OCI-LY3 (cell line): Measurements from ENCODE around the gene POU5F2.

Source experiments
- H2AFZ ChIP-seq: fragments of 200-600, 300-600 bp; shearing (Covaris generic); 2 replicates; pipeline ENCODE4 v1.6.0; 2014; ENCODE audit warnings: antibody characterized with exemption, low read depth, low read length
- H3K27ac ChIP-seq: fragments of 200-600, 300-600 bp; sonication (generic); 2 replicates; pipeline ENCODE4 v1.5.1; 2014; ENCODE audit warnings: mild to moderate bottlenecking, low read length, moderate library complexity, mixed read lengths
- H3K27me3 ChIP-seq: fragments of 200-600, 300-600 bp; sonication (generic); 2 replicates; pipeline ENCODE4 v1.6.1; 2014; ENCODE audit warnings: low read depth, low read length, mixed read lengths
- H3K36me3 ChIP-seq: fragments of 200-600, 300-600 bp; sonication (generic); replicated peaks from 2 replicates; pipeline ENCODE3; 2014; ENCODE audit warnings: low read depth, low read length, mixed read lengths
- H3K4me1 ChIP-seq: fragments of 300-600, 200-600 bp; sonication (generic); 2 replicates; pipeline ENCODE4 v1.6.1; 2014; ENCODE audit warnings: low read length, mixed read lengths
- H3K4me2 ChIP-seq: fragments of 200-600, 300-600 bp; sonication (generic); 2 replicates; pipeline ENCODE4 v1.6.1; 2014; ENCODE audit warnings: low read length, mixed read lengths
- H3K4me3 ChIP-seq: fragments of 300-600, 200-600 bp; sonication (generic); 2 replicates; pipeline ENCODE4 v1.5.1; 2014; ENCODE audit warnings: antibody characterized with exemption, mild to moderate bottlenecking, low read length, moderate library complexity
- H3K79me2 ChIP-seq: fragments of 300-600, 200-600 bp; shearing (Covaris generic); 2 replicates; pipeline ENCODE4 v1.6.1; 2014; ENCODE audit warnings: mild to moderate bottlenecking, low read length, mixed read lengths
- H3K9ac ChIP-seq: fragments of 300-600, 200-600 bp; shearing (Covaris generic); 2 replicates; pipeline ENCODE4 v1.6.0; 2014; ENCODE audit warnings: mild to moderate bottlenecking, low read length, moderate library complexity
- H3K9me3 ChIP-seq: fragments of 200-600, 300-600 bp; shearing (Covaris generic); 2 replicates; pipeline ENCODE4 v1.6.1; 2014; ENCODE audit warnings: low read length, mixed read lengths; ENCODE audit not compliant: insufficient read depth
- H4K20me1 ChIP-seq: fragments of 200-600, 300-600 bp; sonication (generic); 2 replicates; pipeline ENCODE4 v1.6.1; 2016; ENCODE audit warnings: low read length, mixed read lengths; ENCODE audit not compliant: insufficient read depth
- EZH2phosphoT487 ChIP-seq: fragments of 200-600 bp; shearing (Covaris generic); IDR thresholded peaks from 2 replicates; pipeline ENCODE4 v1.6.1; 2018; ENCODE audit warnings: antibody characterized with exemption, mixed run types, low read depth
- TF ChIP-seq, protein P1 (sequence below): fragments of 200-600, 300-600 bp; sonication (generic); IDR thresholded peaks from 2 replicates; pipeline ENCODE4 v1.5.1; 2014; ENCODE audit warnings: antibody characterized with exemption, low read length, low read depth

Gene POU5F2

DNA sequence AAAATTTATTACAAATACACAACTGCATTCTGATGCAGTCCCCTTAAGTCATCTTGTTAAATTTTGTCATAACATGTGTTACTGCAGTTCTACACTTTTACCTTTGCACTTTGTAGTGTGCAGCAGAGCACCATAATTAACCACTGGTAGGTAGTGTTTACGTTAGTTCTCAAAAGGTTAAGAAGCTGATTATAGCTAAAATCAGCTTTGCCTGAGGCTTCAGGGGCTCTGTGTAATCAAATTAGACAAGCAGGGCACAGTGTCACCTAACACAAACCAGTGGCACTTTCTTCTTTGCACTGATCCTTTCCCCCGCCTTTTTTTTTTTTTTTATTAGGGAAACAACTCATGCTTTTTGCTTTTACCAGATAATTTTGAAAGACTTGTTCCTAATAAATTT is 26.1 kb downstream of the POU5F2 start:
- Histone ChIP-seq H3K36me3 (no peaks in the 10 kb centered on the region), H3K9me3 (no peaks in the 10 kb centered on the region), H3K27me3 (no peaks in the 10 kb centered on the region), H3K4me3 (no peak overlapping the region), H3K27ac (no peak overlapping the region), H3K4me1 (no peaks in the 10 kb centered on the region), H2AFZ (no peak overlapping the region), H3K79me2 (no peaks in the 10 kb centered on the region), H3K9ac (no peak overlapping the region), H4K20me1 (no peaks in the 10 kb centered on the region), H3K4me2 (no peak overlapping the region)
- TF ChIP-seq, protein P1, sequence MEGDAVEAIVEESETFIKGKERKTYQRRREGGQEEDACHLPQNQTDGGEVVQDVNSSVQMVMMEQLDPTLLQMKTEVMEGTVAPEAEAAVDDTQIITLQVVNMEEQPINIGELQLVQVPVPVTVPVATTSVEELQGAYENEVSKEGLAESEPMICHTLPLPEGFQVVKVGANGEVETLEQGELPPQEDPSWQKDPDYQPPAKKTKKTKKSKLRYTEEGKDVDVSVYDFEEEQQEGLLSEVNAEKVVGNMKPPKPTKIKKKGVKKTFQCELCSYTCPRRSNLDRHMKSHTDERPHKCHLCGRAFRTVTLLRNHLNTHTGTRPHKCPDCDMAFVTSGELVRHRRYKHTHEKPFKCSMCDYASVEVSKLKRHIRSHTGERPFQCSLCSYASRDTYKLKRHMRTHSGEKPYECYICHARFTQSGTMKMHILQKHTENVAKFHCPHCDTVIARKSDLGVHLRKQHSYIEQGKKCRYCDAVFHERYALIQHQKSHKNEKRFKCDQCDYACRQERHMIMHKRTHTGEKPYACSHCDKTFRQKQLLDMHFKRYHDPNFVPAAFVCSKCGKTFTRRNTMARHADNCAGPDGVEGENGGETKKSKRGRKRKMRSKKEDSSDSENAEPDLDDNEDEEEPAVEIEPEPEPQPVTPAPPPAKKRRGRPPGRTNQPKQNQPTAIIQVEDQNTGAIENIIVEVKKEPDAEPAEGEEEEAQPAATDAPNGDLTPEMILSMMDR, result no peak
- no peak for TF ChIP-seq EZH2phosphoT487

DNA sequence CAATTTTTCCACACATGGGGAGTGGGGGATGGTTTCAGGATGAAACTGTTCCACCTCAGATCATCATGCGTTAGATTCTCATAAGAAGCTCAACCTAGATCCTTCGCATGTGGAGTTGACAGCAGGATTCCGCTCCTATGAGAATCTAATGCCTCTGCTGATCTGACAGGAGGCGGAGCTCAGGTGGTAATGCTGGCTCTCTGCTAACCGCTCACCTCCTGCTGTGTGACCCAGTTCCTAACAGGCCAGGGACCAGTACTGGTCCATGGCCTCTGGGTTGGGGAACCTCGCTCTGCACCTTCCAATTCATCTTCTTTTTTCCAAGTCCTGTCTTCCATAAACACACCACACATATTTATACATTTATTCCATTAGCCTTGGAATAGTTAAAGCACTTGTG is 33.0 kb downstream of the POU5F2 start:
- Histone ChIP-seq H3K9ac (no peak overlapping the region), H4K20me1 (no peaks in the 10 kb centered on the region), H3K79me2 (no peaks in the 10 kb centered on the region), H2AFZ (no peak overlapping the region), H3K27me3 (no peaks in the 10 kb centered on the region), H3K27ac (no peak overlapping the region), H3K4me1 (no peaks in the 10 kb centered on the region), H3K4me3 (no peak overlapping the region), H3K9me3 (no peaks in the 10 kb centered on the region), H3K36me3 (no peaks in the 10 kb centered on the region), H3K4me2 (no peak overlapping the region)
- TF ChIP-seq, protein P1, result no peak
- no peak for TF ChIP-seq EZH2phosphoT487

DNA sequence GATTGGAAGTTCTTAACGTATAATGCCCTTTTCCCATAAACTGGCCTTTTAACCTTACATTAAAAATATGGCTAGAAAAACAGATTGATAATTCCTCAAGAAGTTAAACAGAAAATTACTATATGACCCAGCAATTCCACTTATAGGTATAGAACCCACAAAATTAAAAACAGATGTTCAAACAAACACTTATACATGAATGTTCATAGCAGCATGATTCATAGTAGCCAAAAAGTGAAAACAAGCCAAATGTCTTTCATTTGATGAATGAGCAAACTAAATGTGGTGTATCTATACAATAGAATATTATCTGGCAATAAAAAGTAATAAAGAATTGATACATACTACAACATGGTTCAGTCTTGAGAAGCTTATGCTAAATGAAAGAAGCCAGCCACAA is 35.5 kb downstream of the POU5F2 start:
- no peaks in the 10 kb centered on the region for H3K9me3 ChIP-seq
- H3K4me3 ChIP-seq, result no peak overlapping the region
- no peaks in the 10 kb centered on the region for H4K20me1 ChIP-seq
- no peaks in the 10 kb centered on the region for H3K27me3 ChIP-seq
- no peak overlapping the region for H3K4me2 ChIP-seq
- TF ChIP-seq, protein P1, result no peak
- no peak for TF ChIP-seq EZH2phosphoT487
- no peak overlapping the region for H3K27ac ChIP-seq
- H3K36me3 ChIP-seq, result no peaks in the 10 kb centered on the region
- H3K79me2 ChIP-seq, result no peaks in the 10 kb centered on the region
- H3K4me1 ChIP-seq, result no peaks in the 10 kb centered on the region
- H3K9ac ChIP-seq, result no peak overlapping the region
- no peak overlapping the region for H2AFZ ChIP-seq

DNA sequence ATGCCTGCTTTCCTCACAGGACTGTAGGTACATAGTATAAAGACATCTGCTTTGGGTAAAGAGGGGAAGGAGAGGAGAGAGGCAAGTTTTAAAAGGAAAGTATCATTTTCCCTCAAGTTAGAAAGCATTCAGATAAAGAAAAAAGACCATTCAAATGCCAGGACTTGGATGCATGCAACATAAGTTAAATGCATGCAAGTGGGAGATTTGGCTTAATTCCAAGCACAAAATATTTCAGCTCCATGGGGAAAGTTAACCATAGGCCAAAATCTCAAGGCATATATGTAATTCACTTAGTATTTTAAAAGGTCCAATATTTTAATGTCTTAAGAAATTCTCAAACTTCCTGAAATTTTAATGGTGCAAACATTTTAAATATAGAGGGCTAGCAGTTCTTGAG is 36.4 kb downstream of the POU5F2 start:
- H3K4me1 ChIP-seq, result no peaks in the 10 kb centered on the region
- H4K20me1 ChIP-seq, result no peaks in the 10 kb centered on the region
- H3K4me3 ChIP-seq, result no peak overlapping the region
- H3K9me3 ChIP-seq, result no peaks in the 10 kb centered on the region
- TF ChIP-seq, protein P1, result no peak
- no peak for TF ChIP-seq EZH2phosphoT487
- H3K36me3 ChIP-seq, result no peaks in the 10 kb centered on the region
- H3K27me3 ChIP-seq, result no peaks in the 10 kb centered on the region
- no peak overlapping the region for H3K4me2 ChIP-seq
- H3K79me2 ChIP-seq, result no peaks in the 10 kb centered on the region
- H2AFZ ChIP-seq, result no peak overlapping the region
- no peak overlapping the region for H3K27ac ChIP-seq
- H3K9ac ChIP-seq, result no peak overlapping the region
